Measurements from ENCODE around the gene HES7. TPM values are rescaled to one million over a fixed set of nuclear protein-coding genes. Genes with fewer than 3 reads are reported as not detected.
"Not testable (repeated sequence)": the region's sequence is repeated elsewhere in the genome, so short reads cannot be mapped to it uniquely, and the experiment has no call there.

The HES7 gene
- under 0.01 TPM for total RNA-seq

DNA sequence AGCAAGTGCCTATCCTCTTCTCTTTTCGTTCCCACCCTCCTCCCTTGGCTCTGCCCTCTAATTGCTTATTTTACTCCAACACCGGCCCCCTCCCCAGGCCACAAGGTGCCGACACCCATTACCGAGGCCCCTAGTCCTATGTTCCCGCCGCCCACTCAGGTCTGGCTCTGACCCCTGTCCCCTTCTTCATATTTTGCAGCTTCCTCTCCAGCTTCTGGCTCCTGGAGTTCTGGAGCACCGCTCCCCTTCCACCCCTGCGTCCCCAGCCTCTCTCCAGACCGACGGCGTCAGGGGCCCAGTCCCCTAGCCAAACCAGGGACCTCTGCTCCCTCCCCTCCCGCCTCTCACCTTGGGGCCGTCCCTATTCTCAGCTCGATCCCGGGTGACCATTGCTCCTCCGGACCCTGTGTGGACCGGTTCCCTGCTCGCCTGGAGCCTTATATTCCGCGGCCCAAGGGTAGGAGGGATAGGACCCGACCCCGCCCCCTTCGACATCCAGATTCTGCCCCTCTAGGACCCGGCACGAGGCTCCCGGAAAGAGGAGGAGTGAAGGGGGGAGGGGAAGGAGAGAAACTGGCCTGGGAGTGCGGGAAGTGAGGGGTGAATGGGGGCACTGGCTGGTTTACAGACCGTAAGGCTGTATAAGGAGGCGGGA is at the start of gene HES7:
Gene HES7, minus strand, starts transcription at position 412 of the 655 bp plus-strand sequence. Its CDS starts 22 bp downstream, at position 390.
- Histone ChIP-seq H3K27me3 (ENCODE audit: control insufficient read depth in 3 of 3, insufficient read depth in 3 of 3, low read length in 3 of 3) (peaks cover 4 to 39% (median 32%) of the 10 kb centered on the region in 3 donors), H3K27ac (ENCODE audit: low read depth, low read length) (no peak within 1 kb of the TSS), H3K4me3 (ENCODE audit: low read length in 3 of 3) (peak within 1 kb of the TSS; percentile 67 to 79 (median 67)), H3K4me1 (ENCODE audit: control insufficient read depth in 3 of 3, insufficient read depth in 3 of 3, low read length in 3 of 3) (peaks cover 59 to 66% (median 61%) of the 10 kb centered on the region in 3 donors), H3K36me3 (ENCODE audit: control insufficient read depth in 3 of 3, insufficient read depth in 3 of 3, low read length in 3 of 3) (no peaks in the 10 kb centered on the region), H3K9ac (ENCODE audit: low read depth in 1 of 3, low read length in 3 of 3) (peak within 1 kb of the TSS; percentile 45 to 70 (median 63)), H3K9me3 (ENCODE audit: control insufficient read depth in 3 of 3, low read length in 3 of 3) (no peaks in the 10 kb centered on the region)

DNA sequence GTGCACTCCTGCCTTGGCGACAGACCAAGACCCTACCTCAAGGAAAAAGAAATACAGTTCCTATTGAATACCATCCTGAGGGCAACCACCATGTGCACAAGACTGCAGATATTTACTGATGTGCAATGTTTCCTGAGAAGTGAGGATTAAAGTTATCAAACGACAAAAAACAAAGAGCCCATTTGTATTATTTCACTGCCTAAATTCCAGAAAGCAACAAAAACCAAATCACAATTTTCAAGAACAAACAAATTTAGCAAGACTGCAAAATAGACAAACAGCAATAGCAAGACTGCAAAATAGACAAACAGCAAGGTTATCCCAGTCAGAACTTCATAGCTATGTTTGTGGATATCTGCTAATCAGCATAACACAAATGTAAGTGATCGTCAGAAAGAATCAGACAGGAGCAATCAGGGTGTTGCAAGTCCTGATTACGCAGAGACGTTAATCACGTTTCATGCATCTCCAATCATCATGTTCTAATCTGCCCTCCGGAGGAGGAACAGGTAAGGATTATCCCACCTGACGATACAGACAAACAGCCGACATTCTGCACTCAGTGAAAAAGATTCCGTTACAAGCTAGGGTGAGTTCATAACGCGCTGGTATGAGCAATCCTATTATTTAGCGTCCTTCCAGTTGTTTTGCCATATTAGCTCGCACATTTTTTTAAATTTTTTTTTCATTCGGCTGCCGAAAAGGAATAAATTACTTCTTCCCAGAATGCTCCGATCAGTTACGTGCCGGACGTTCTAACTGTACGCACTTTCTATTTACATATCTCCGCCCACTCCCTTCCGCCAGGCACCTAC is 49.4 kb upstream of the HES7 start:
- peaks cover 20 to 28% (median 28%) of the 10 kb centered on the region in 3 donors for H3K4me1 ChIP-seq (ENCODE audit: control insufficient read depth in 3 of 3, insufficient read depth in 3 of 3, low read length in 3 of 3)
- peak overlapping the region; percentile 70 to 87 (median 82) for H3K9ac ChIP-seq (ENCODE audit: low read depth in 1 of 3, low read length in 3 of 3)
- H3K4me3 ChIP-seq (ENCODE audit: low read length in 3 of 3) = peak overlapping the region; percentile 36 to 76 (median 70)
- no peaks in the 10 kb centered on the region for H3K9me3 ChIP-seq (ENCODE audit: control insufficient read depth in 3 of 3, low read length in 3 of 3)
- H3K27me3 ChIP-seq (ENCODE audit: control insufficient read depth in 3 of 3, insufficient read depth in 3 of 3, low read length in 3 of 3) = no peaks in the 10 kb centered on the region
- H3K36me3 ChIP-seq (ENCODE audit: control insufficient read depth in 3 of 3, insufficient read depth in 3 of 3, low read length in 3 of 3) = no peaks in the 10 kb centered on the region
- peak overlapping the region; percentile 83 for H3K27ac ChIP-seq (ENCODE audit: low read depth, low read length)

- not testable (repeated sequence) for H3K9ac ChIP-seq (ENCODE audit: low read depth in 1 of 3, low read length in 3 of 3); H3K4me3 ChIP-seq (ENCODE audit: low read length in 3 of 3); H3K36me3 ChIP-seq (ENCODE audit: control insufficient read depth in 3 of 3, insufficient read depth in 3 of 3, low read length in 3 of 3); H3K27ac ChIP-seq (ENCODE audit: low read depth, low read length); H3K9me3 ChIP-seq (ENCODE audit: control insufficient read depth in 3 of 3, low read length in 3 of 3); H3K27me3 ChIP-seq (ENCODE audit: control insufficient read depth in 3 of 3, insufficient read depth in 3 of 3, low read length in 3 of 3)
- peaks cover 7 to 16% (median 11%) of the 10 kb centered on the region in 3 donors for H3K4me1 ChIP-seq (ENCODE audit: control insufficient read depth in 3 of 3, insufficient read depth in 3 of 3, low read length in 3 of 3)
Observed at GRCh38 chr17:8170186-8170585, 46.3 kb upstream of the HES7 start.

DNA sequence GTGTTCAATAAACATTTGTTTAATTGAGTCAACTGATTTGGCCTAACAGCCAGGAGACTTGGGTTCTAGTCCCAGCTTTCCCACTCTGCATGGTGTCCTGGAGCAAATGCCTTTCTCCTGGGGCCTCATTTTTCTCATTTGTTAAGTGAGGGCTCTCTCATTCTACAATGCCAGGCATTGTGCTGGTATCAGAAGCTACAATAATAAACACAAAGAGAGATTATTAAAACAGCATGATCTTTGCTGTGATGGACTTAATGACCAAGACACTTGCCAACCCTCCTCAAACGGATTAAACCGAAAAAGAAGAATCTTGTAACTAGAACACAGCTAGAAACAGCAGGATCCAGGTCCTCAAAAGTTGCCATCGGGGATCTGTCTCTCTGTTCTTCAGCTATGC is 43.6 kb upstream of the HES7 start:
- H3K4me3 ChIP-seq (ENCODE audit: low read length in 3 of 3) = no peak overlapping the region
- H3K4me1 ChIP-seq (ENCODE audit: control insufficient read depth in 3 of 3, insufficient read depth in 3 of 3, low read length in 3 of 3) = peaks cover 20 to 25% (median 24%) of the 10 kb centered on the region in 3 donors
- no peaks in the 10 kb centered on the region for H3K9me3 ChIP-seq (ENCODE audit: control insufficient read depth in 3 of 3, low read length in 3 of 3)
- H3K9ac ChIP-seq (ENCODE audit: low read depth in 1 of 3, low read length in 3 of 3) = no peak overlapping the region
- H3K36me3 ChIP-seq (ENCODE audit: control insufficient read depth in 3 of 3, insufficient read depth in 3 of 3, low read length in 3 of 3) = no peaks in the 10 kb centered on the region
- H3K27ac ChIP-seq (ENCODE audit: low read depth, low read length) = no peak overlapping the region
- H3K27me3 ChIP-seq (ENCODE audit: control insufficient read depth in 3 of 3, insufficient read depth in 3 of 3, low read length in 3 of 3) = no peaks in the 10 kb centered on the region

DNA sequence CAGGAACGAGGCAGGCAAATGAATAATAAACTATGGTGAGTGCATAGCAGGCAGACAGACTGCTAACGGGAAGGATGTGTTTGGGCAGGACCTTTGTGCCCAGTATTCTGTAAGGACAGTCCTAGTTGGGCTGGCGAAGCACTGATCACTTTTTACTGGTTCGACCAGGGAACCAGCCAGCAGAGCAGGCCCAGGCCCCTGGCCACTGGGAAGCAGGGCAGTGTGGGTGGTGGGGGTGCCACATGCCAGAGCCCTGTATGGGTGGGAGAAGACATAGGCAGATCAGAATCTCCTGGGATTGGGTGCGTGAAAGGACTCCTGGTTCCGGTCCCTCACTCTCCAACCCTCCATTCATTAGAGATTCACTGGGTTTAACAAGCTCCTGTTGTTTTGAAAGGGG is 42.8 kb upstream of the HES7 start:
- H3K36me3 ChIP-seq (ENCODE audit: control insufficient read depth in 3 of 3, insufficient read depth in 3 of 3, low read length in 3 of 3) = peaks cover 2 to 3% (median 2%) of the 10 kb centered on the region in 3 donors
- peaks cover 23 to 30% (median 26%) of the 10 kb centered on the region in 3 donors for H3K4me1 ChIP-seq (ENCODE audit: control insufficient read depth in 3 of 3, insufficient read depth in 3 of 3, low read length in 3 of 3)
- H3K9me3 ChIP-seq (ENCODE audit: control insufficient read depth in 3 of 3, low read length in 3 of 3) = no peaks in the 10 kb centered on the region
- peak overlapping the region in 1 of 3 donors; percentile 8 for H3K9ac ChIP-seq (ENCODE audit: low read depth in 1 of 3, low read length in 3 of 3)
- H3K4me3 ChIP-seq (ENCODE audit: low read length in 3 of 3) = no peak overlapping the region
- H3K27ac ChIP-seq (ENCODE audit: low read depth, low read length) = no peak overlapping the region
- no peaks in the 10 kb centered on the region for H3K27me3 ChIP-seq (ENCODE audit: control insufficient read depth in 3 of 3, insufficient read depth in 3 of 3, low read length in 3 of 3)

DNA sequence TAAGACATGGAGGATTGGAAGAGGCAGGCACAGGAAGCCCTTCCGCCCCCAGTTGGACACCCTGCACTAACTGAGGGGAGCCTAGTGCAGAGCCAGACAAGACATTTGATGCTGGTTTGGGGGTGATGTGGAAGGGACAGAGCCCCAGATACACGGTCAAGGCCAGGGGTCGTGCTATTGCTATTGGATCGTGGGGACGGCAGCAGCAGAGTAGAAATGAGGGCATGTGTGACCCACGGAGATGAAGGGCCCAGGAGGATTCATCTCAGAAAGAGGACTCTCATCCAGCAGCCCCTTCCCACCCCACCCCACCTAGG is 40.9 kb upstream of the HES7 start:
- H3K4me3 ChIP-seq (ENCODE audit: low read length in 3 of 3) = peak overlapping the region; percentile 15 to 77 (median 35)
- peak overlapping the region; percentile 99 for H3K27ac ChIP-seq (ENCODE audit: low read depth, low read length)
- H3K9ac ChIP-seq (ENCODE audit: low read depth in 1 of 3, low read length in 3 of 3) = peak overlapping the region in 2 of 3 donors; percentile 84 to 99
- H3K9me3 ChIP-seq (ENCODE audit: control insufficient read depth in 3 of 3, low read length in 3 of 3) = no peaks in the 10 kb centered on the region
- peaks cover 35 to 45% (median 39%) of the 10 kb centered on the region in 3 donors for H3K4me1 ChIP-seq (ENCODE audit: control insufficient read depth in 3 of 3, insufficient read depth in 3 of 3, low read length in 3 of 3)
- H3K36me3 ChIP-seq (ENCODE audit: control insufficient read depth in 3 of 3, insufficient read depth in 3 of 3, low read length in 3 of 3) = peaks cover 17 to 20% (median 18%) of the 10 kb centered on the region in 3 donors
- no peaks in the 10 kb centered on the region for H3K27me3 ChIP-seq (ENCODE audit: control insufficient read depth in 3 of 3, insufficient read depth in 3 of 3, low read length in 3 of 3)

GRCh38 chr17:8163978-8164814 is 40.3 kb upstream of the HES7 start:
- Histone ChIP-seq H3K9me3 (ENCODE audit: control insufficient read depth in 3 of 3, low read length in 3 of 3) (no peaks in the 10 kb centered on the region), H3K4me1 (ENCODE audit: control insufficient read depth in 3 of 3, insufficient read depth in 3 of 3, low read length in 3 of 3) (peaks cover 38 to 51% (median 43%) of the 10 kb centered on the region in 3 donors), H3K4me3 (ENCODE audit: low read length in 3 of 3) (peak overlapping the region; percentile 15 to 77 (median 70))

GRCh38 chr17:8162997-8163977 is 39.4 kb upstream of the HES7 start:
- Histone ChIP-seq H3K9ac (ENCODE audit: low read depth in 1 of 3, low read length in 3 of 3) (peak overlapping the region; percentile 82 to 99 (median 84)), H3K27ac (ENCODE audit: low read depth, low read length) (peak overlapping the region; percentile 99), H3K27me3 (ENCODE audit: control insufficient read depth in 3 of 3, insufficient read depth in 3 of 3, low read length in 3 of 3) (no peaks in the 10 kb centered on the region), H3K36me3 (ENCODE audit: control insufficient read depth in 3 of 3, insufficient read depth in 3 of 3, low read length in 3 of 3) (peaks cover 20 to 23% (median 23%) of the 10 kb centered on the region in 3 donors), H3K4me3 (ENCODE audit: low read length in 3 of 3) (peak overlapping the region; percentile 61 to 77 (median 70)), H3K9me3 (ENCODE audit: control insufficient read depth in 3 of 3, low read length in 3 of 3) (no peaks in the 10 kb centered on the region), H3K4me1 (ENCODE audit: control insufficient read depth in 3 of 3, insufficient read depth in 3 of 3, low read length in 3 of 3) (peaks cover 43 to 57% (median 48%) of the 10 kb centered on the region in 3 donors)

More at GRCh38 chr17:8163978-8164814, 40.3 kb upstream of the HES7 start:
- Histone ChIP-seq H3K9ac (ENCODE audit: low read depth in 1 of 3, low read length in 3 of 3) (peak overlapping the region; percentile 82 to 99 (median 84)), H3K27ac (ENCODE audit: low read depth, low read length) (peak overlapping the region; percentile 99), H3K27me3 (ENCODE audit: control insufficient read depth in 3 of 3, insufficient read depth in 3 of 3, low read length in 3 of 3) (no peaks in the 10 kb centered on the region), H3K36me3 (ENCODE audit: control insufficient read depth in 3 of 3, insufficient read depth in 3 of 3, low read length in 3 of 3) (peaks cover 20 to 23% (median 23%) of the 10 kb centered on the region in 3 donors)
